ENCODE measurements around the gene OR52A5. TPM values are rescaled to one million over a fixed set of nuclear protein-coding genes. Genes with fewer than 3 reads are reported as not detected.

The OR52A5 gene
- total and polyA plus RNA-seq, 2 of the 13 experiments (the other 11 are each of a cell fraction or from before 2014, with no cell fraction given): not detected

GRCh38 chr11:5136261-5136660 lies 1.9 kb downstream of the OR52A5 start (continued):
- TF ChIP-seq TFDP1 (CRISPR knock-in tag; IDR thresholded peaks at IDR 0.05; ENCODE audit: borderline replicate concordance) (no peak), ZNF296 (CRISPR knock-in tag; conservative IDR thresholded peaks at IDR 0.05) (no peak)

GRCh38 chr11:5131584-5132335 lies 6.4 kb downstream of the OR52A5 start:
- H3K9ac ChIP-seq (ENCODE audit: insufficient read depth, low read depth, low read length): no peak overlapping the region
- no peak for TF ChIP-seq ZNF639 (CRISPR knock-in tag; conservative IDR thresholded peaks at IDR 0.05)
- in situ Hi-C loops (cut with HindIII; ENCODE audit: extremely low pct_ligation_motif_present, low pct_unique_long_range_greater_than_20kb) (no loop called here), intact Hi-C loops (cut with micrococcal nuclease; ENCODE audit: unreplicated experiment) (no loop called here)
- no peaks in the 10 kb centered on the region; a peak in 1 of 5 replicates for H3K27me3 ChIP-seq (ENCODE audit: control insufficient read depth in 1 of 2, insufficient read depth in 2 of 2, low read length in 2 of 2)
- DNase-seq (ENCODE audit: low spot score) (no peak), ATAC-seq (no peak), FAIRE-seq (no peak)
- H3K79me2 ChIP-seq (ENCODE audit: insufficient read depth, low read length): no peaks in the 10 kb centered on the region
- no peak overlapping the region for H2AFZ ChIP-seq (ENCODE audit: low read length)
- WGBS (ENCODE audit: low lambda C conversion rate): 2% methylated on average over 8 of the region's 8 CpGs
- no peaks in the 10 kb centered on the region for H3K9me3 ChIP-seq (ENCODE audit: low read length)
- no peaks in the 10 kb centered on the region for H4K20me1 ChIP-seq (ENCODE audit: insufficient read depth, low read length)
- no peak overlapping the region for H3K4me2 ChIP-seq (ENCODE audit: low read depth, low read length)
- no peaks in the 10 kb centered on the region for H3K4me1 ChIP-seq (ENCODE audit: insufficient read depth, low read length)
- no peaks in the 10 kb centered on the region for H3K36me3 ChIP-seq (replicated peaks in 1 of 2; ENCODE audit: control insufficient read depth in 1 of 2, insufficient read depth in 2 of 2, low read length in 2 of 2)
- no peak overlapping the region for H3K27ac ChIP-seq (ENCODE audit: extremely low read length, insufficient read depth, low read length)
- CTCF ChIA-PET (ENCODE audit: low intra/inter-chr PET ratio, low total read pairs): no interaction called here
- BruUV-seq (replicated peaks): no TSS peak
- no peak overlapping the region for H3K4me3 ChIP-seq (replicated peaks in 1 of 3; ENCODE audit: insufficient read depth in 1 of 3, low read depth in 2 of 3, low read length in 3 of 3)
- POLR2A ChIA-PET: no interaction called here
